ENCODE results near the gene GPX2. TPM values are rescaled to one million over a fixed set of nuclear protein-coding genes. Genes with fewer than 3 reads are reported as not detected.

GPX2 gene
- polyA plus RNA-seq, 1 donor from 2014 or later, result not detected

- H3K27me3 ChIP-seq (ENCODE audit: insufficient read depth, low read depth, low read length), result no peaks in the 10 kb centered on the region
- H2AFZ ChIP-seq (ENCODE audit: low read depth, low read length), result no peak overlapping the region
- H3K9me3 ChIP-seq (ENCODE audit: low read length), result no peaks in the 10 kb centered on the region
- no peak overlapping the region for H3K4me2 ChIP-seq (ENCODE audit: low read length)
- no peak overlapping the region for H3K27ac ChIP-seq (ENCODE audit: low read length)
- H4K20me1 ChIP-seq (ENCODE audit: insufficient read depth), result no peaks in the 10 kb centered on the region
- no peak overlapping the region for H3K9ac ChIP-seq (ENCODE audit: low read length)
- H3K79me2 ChIP-seq (replicated peaks; ENCODE audit: insufficient read depth, low read length), result no peaks in the 10 kb centered on the region
- no peak overlapping the region for H3K4me3 ChIP-seq (ENCODE audit: low read length)
- H3K9me2 ChIP-seq (ENCODE audit: insufficient read depth, low read length), result no peaks in the 10 kb centered on the region
- TF ChIP-seq REST (IDR thresholded peaks at IDR 0.05; ENCODE audit: borderline replicate concordance) (no peak), EP300 (conservative IDR thresholded peaks at IDR 0.05; ENCODE audit: poor library complexity, severe bottlenecking) (no peak), MXI1 (conservative IDR thresholded peaks at IDR 0.05; ENCODE audit: poor library complexity, severe bottlenecking) (no peak), RAD21 (conservative IDR thresholded peaks at IDR 0.05) (no peak), SMC3 (conservative IDR thresholded peaks at IDR 0.05; ENCODE audit: poor library complexity) (no peak), EZH2 (IDR thresholded peaks at IDR 0.05; ENCODE audit: borderline replicate concordance, insufficient read depth, low read length, poor library complexity, severe bottlenecking) (no peak), CTCF (IDR thresholded peaks at IDR 0.05; ENCODE audit: poor library complexity, severe bottlenecking) (no peak)
- H3K36me3 ChIP-seq (ENCODE audit: insufficient read depth, low read length), result no peaks in the 10 kb centered on the region
- H3F3A ChIP-seq (ENCODE audit: insufficient read depth, low read length, poor library complexity, severe bottlenecking), result no peaks in the 10 kb centered on the region
Measured at GRCh38 chr14:64947710-64948611, 5.4 kb upstream of the GPX2 start.

GRCh38 chr14:64946310-64947045 lies 3.9 kb upstream of the GPX2 start:
- Histone ChIP-seq H3K27ac (ENCODE audit: low read length) (no peak overlapping the region), H3F3A (ENCODE audit: insufficient read depth, low read length, poor library complexity, severe bottlenecking) (no peaks in the 10 kb centered on the region), H3K36me3 (ENCODE audit: insufficient read depth, low read length) (no peaks in the 10 kb centered on the region)

More at GRCh38 chr14:64946310-64947045, 3.9 kb upstream of the GPX2 start:
- no peak overlapping the region for H3K4me2 ChIP-seq (ENCODE audit: low read length)
- H3K27me3 ChIP-seq (ENCODE audit: insufficient read depth, low read depth, low read length), result no peaks in the 10 kb centered on the region
- H2AFZ ChIP-seq (ENCODE audit: low read depth, low read length), result no peak overlapping the region
- no peaks in the 10 kb centered on the region for H3K9me2 ChIP-seq (ENCODE audit: insufficient read depth, low read length)
- H4K20me1 ChIP-seq (ENCODE audit: insufficient read depth), result no peaks in the 10 kb centered on the region
- no peak overlapping the region for H3K4me3 ChIP-seq (ENCODE audit: low read length)
- H3K9ac ChIP-seq (ENCODE audit: low read length), result no peak overlapping the region
- H3K9me3 ChIP-seq (ENCODE audit: low read length), result no peaks in the 10 kb centered on the region
- H3K79me2 ChIP-seq (replicated peaks; ENCODE audit: insufficient read depth, low read length), result no peaks in the 10 kb centered on the region
- peak; percentile 0 for TF ChIP-seq POLR2AphosphoS5 (IDR thresholded peaks at IDR 0.05)
- no peak for TF ChIP-seq TAF1 (IDR thresholded peaks at IDR 0.05; ENCODE audit: low read depth)
